ENCODE data around the gene CLHC1.

DNA sequence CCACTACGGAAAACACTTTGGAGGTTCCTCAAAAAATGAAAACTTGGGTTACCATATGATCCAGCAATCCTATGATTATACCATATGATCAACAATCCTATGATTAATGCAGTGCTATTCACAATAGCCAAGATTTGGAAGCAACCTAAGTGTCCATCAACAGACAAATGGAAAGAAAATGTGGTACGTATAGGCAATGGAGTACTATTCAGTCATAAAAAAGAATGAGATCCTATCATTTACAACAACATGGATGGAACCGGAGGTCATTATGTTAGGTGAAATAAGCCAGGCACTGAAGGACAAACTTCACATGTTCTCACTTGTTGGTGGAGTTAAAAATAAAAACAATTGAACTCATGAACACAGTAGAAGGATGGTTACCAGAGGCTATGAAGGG, 27.6 kb downstream of the CLHC1 start:
- TF ChIP-seq, protein P1, sequence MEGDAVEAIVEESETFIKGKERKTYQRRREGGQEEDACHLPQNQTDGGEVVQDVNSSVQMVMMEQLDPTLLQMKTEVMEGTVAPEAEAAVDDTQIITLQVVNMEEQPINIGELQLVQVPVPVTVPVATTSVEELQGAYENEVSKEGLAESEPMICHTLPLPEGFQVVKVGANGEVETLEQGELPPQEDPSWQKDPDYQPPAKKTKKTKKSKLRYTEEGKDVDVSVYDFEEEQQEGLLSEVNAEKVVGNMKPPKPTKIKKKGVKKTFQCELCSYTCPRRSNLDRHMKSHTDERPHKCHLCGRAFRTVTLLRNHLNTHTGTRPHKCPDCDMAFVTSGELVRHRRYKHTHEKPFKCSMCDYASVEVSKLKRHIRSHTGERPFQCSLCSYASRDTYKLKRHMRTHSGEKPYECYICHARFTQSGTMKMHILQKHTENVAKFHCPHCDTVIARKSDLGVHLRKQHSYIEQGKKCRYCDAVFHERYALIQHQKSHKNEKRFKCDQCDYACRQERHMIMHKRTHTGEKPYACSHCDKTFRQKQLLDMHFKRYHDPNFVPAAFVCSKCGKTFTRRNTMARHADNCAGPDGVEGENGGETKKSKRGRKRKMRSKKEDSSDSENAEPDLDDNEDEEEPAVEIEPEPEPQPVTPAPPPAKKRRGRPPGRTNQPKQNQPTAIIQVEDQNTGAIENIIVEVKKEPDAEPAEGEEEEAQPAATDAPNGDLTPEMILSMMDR (IDR thresholded peaks at IDR 0.05; ENCODE audit: poor library complexity), result no peak
- no peak for TF ChIP-seq EZH2 (IDR thresholded peaks at IDR 0.05; ENCODE audit: borderline replicate concordance)
- no peak for TF ChIP-seq EZH2phosphoT487 (IDR thresholded peaks at IDR 0.05; ENCODE audit: low read depth, severe bottlenecking, unreplicated experiment)
